Measurements from ENCODE around the gene ZNF555.
A peak's percentile ranks its signal among the peaks of the same experiment; 100 is the strongest.
"Not testable (repeated sequence)": the region's sequence is repeated elsewhere in the genome, so short reads cannot be mapped to it uniquely, and the experiment has no call there.

The ZNF555 gene

DNA sequence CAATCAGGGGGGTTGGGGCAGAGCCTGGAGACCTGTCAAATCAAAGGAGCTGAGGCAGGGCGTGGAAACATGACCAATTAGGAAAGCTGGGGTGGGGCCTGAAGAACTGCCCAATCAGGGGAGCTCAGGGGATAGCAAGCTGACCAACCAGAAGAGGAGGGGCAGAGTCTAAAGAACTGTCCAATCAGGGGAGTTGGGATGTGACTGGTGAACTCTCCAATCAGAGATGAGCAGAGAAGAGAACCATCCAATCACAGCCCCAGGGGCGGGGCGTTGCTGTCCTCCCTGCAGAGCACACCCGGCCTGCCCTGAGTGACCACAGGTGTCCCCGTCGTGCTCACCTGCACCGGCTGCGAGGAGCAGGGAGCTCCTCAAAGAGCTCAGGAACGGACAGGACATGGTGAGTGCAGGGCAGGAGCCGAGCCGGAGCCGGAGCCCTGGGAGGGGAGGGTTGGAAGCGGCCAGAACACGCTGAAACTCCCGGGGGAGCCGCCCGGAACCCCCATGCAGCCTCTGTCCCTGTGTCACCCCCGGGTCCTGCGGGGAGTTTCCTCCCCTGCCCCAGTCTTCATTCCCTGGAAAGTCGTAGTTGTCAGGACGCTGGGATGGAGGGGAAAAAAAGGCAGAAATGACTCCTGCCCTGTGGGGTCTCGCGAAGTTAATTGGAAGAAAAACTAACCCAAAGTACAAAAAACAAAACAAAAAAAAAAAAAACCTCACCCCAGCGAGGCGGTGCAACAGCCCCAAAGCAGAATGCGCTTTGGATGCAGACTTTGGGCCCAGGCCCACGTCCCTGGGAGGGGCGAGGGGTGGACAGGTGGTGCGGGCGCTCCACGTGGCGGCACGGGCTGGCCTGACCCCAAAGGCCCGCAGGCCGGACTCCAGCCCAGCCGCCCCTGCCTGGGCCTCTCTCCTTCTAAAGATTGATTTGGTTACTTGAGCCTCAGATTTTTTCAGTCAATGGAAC is 26.0 kb downstream of the ZNF555 start, which contains the start of gene ZNF556:
Gene ZNF556, plus strand, starts transcription at position 311 of the 967 bp plus-strand sequence. Its CDS starts 87 bp downstream, at position 398.
- no peak for DNase-seq (ENCODE audit: low read depth, low spot score)

DNA sequence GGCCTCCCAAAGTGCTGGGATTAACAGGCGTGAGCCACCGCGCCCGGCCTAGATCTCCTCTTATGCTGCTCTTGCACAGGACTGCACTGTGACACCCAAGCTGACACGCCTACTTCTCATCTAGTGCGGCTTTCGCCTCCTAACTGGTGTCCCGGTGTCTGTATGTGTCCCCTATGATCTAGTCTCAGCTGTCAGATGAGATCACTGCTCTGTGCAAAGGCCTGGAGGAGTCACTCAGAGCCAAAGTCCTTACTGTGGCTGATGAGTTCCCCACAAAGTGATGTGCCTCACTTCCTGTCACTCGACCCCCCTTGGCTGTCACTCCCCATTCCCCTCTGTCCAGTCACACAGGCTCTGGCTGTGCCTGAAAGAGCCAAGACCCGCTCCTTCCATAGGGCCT is 28.3 kb downstream of the ZNF555 start:
- no peak for DNase-seq (ENCODE audit: low read depth, low spot score)

DNA sequence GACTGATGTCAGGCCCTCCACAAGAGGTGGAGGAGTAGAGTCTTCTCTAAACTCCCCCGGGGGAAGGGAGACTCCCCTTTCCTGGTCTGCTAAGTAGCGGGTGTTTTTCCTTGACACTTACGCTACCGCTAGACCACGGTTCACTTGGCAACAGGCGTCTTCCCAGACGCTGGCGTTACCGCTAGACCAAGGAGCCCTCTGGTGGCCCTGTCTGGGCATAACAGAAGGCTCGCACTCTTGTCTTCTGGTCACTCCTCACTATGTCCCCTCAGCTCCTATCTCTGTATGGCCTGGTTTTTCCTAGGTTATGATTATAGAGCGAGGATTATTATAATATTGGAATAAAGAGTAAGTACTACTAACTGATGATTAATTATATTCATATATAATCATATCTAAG is 30.9 kb downstream of the ZNF555 start:
- not testable (repeated sequence) for DNase-seq (ENCODE audit: low read depth, low spot score)

DNA sequence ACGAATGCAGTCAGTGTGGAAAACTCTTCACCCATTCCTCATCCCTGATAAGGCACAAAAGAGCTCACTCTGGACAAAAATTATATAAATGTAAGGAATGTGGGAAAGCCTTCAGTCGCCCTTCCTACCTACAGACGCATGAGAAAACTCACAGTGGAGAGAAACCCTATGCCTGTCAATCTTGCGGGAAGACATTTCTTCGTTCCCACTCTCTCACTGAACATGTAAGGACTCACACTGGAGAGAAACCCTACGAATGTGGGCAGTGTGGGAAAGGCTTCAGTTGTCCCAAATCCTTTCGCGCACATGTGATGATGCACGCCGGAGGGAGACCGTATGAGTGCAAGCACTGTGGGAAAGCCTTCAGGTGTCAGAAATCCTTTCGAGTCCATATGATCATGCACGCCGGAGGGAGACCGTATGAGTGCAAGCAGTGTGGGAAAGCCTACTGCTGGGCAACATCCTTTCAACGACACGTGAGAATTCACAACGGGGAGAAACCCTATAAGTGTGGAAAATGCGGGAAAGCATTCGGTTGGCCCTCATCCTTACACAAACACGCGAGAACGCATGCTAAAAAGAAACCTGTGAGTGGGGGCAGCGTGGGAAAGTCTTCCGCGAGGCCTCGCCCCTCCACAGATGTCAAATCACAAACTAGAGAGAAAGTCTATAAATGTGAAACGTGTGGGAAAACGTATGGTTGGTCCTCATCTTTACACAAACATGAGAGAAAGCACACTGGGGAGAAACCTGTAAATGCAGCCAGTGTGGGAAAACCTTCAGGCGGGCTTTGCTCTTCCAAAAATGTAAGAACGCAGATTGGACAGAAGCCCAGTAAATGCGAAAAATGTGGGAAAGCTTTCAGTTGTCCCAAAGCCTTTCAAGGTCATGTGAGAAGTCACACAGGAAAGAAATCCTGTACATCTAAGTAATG is 36.4 kb downstream of the ZNF555 start:
- no peak for DNase-seq (ENCODE audit: low read depth, low spot score)

DNA sequence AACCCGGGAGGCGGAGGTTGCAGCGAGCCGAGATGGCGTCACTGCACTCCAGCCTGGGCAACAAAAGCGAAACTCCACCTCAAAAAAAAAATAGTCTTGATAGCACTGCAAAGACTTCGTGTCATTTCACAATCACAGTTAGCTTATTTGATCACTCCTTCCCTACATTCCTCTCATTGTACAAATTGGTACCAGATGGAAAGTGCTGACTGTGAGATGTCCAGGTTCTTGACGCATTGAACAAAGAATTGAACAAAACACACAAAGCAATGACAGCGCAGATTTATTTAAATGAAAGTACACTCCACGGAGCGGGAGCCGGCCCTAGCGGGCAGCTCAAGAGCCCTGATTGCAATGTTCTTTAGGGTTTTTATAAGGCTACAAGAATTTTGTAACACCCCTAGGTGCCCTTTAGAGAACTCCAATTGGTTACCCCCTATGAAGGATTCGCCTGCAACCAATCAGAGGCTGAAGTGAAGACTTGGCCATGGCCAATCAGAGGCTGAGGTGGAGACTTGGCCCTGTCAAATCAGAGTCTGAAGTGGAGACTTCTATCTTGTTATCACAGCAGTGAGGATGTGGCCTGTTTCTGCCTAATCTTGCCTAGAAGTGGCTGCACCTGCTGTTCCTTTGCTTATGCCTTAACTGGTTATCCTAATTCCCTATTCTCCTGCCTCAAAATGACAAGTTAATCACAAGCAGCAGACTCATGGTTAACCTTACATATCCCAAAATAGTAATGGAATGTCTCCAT is 42.6 kb downstream of the ZNF555 start:
- no peak for DNase-seq (ENCODE audit: low read depth, low spot score)

DNA sequence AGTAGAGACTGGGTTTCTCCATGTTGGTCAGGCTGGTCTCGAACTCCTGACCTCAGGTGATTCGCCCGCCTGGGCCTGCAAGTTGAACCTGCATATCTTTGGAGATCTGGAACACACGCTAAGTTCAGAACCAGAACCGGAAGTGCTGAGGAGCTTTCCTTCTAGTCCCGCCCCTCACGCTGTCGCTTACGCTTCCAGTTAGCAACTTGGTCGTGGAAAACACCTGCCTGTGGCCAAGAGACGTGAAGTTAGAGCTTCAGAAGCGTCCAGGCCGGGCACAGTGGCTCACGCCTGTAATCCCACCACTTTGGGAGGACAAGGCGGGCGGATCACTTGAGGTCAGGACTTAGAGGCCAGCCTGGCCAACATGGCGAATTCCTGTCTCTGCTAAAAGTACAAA is 44.5 kb downstream of the ZNF555 start:
- no peak for DNase-seq (ENCODE audit: low read depth, low spot score)

DNA sequence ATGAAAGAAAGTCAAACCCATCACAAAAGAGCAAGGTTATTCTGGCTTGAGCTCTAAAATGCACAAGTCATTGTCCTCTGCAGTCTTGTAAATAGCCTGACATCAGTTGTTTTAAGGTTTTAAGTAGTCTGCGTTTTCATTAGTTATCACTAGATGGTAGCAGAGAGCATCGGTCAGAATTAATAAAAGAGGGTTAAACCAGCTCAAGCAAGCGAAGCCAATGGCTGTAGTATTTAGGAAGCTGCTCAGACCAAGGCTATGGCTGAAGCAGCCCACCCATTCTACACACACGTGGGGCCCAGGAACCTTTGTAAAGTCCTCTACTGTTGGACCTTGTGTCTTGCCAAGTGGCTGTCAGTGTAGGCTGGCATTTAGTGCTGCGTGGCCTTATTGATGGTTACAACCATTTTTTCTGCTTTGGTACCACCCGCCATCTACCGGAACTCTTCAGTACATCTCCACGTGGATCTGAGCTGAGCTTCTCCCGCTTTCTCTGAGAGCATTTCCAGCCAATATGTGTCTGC is 46.2 kb downstream of the ZNF555 start:
- DNase-seq (ENCODE audit: low read depth, low spot score), result peak; percentile 71

DNA sequence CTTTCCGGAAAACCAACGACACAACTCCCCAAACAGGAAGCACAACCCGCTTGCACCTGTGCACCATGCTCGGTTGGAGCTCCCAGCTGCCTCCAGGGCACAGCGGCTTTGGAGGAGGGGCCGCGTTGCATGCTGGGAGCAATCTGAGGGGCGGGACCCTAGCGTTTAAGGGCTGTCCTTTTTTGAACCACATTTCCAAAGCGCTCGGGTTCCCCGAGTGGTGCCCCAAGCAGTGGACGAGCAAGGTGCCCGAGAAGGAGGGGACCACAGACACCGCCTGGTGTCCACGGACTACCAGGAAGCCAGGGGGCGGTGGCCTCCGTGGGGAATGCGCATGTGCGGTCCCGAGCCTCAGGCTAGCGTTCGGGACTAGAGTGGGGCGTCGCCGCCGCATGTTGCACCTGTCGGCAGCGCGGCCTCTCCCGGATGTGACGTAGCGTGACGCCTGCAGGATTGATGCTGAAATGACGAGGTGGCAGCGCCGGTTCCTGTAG is 47.5 kb downstream of the ZNF555 start:
- DNase-seq (ENCODE audit: low read depth, low spot score), result no peak

DNA sequence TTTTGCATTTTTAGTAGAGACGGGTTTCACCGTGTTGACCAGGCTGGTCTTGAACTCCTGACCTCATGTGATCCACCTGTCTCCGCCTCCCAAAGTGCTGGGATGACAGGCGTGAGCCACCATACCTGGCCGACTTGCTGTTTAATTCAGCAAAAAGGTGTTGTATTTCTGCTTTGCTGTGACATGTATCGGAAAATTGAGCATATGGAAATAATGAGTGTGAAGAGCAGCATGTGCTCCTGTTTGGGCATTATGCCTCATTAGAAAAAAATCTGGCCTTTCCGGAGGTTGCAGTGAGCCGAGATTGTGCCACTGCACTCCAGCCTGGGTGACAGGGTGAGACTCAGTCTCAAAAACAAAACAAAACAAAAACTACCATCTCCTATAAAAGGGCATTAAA is 49.3 kb downstream of the ZNF555 start:
- DNase-seq (ENCODE audit: low read depth, low spot score), result not testable (repeated sequence)

DNA sequence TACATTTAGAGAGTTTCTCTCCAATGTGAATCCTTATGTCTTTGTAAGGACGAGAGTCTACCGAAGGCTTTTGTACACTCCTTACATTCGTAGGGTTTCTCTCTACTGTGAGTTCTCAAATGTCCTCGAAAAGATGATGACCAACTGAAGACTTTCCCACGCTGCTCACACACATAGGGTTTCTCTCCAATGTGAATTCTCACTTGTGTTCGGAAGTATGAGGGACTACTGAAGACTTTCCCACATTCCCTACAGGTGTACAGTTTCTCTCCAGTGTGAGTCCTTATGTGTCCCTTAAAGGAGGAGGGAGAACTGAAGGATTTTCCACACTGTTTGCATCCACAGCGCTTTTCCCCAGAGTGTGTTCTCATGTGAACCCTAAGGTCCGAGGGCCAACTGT is 55.4 kb downstream of the ZNF555 start:
- no peak for DNase-seq (ENCODE audit: low read depth, low spot score)

DNA sequence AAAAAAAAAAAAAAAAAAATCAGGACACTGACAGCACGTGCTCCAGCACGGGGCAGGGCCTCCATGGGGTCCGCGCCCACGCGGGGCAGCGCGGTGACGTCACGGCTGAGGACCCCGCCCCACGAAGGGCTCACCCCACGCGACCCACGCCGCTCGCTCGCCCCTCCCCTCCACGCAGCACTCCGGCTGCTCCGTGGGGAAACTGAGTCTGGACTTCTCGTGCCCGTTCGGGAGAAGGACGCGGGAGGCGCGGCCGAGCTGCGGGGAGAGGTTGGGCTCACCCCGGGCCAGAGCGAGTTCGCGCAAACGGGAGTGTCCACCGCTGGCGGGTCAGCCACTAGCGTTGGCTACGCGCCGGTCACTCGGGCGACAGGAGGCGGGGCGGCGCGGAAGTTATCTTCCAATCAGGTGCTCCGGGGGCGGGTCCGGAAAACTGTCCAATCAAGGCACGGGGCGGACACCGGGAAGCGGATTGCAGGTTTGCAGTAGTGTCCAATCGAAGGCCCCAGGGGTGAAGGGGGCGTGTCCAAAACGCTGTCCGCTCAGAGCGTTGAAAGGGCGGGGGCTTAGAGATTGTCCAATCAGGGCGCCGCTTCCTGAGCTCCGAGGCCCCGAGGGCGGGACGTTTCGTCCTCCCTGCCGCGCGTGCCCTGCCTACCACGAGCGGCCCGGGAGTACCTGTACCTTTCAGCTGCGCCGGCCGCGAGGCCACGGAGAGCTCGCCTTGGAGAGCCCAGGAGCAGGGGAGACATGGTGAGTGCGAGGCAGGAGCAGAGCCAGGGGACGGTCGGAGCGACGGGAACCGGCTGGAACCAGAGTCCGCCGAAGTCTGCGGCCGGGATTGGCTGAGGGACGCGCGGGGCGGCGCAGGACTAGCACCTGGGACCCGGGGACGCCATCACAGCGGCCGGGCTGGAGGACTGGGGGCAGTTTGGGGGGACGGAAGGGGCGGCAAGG is 59.3 kb downstream of the ZNF555 start, which contains the start of gene ZNF57:
Gene ZNF57, plus strand, starts transcription at position 633 of the 957 bp plus-strand sequence. Its CDS starts 118 bp downstream, at position 751.
- DNase-seq (ENCODE audit: low read depth, low spot score), result peak; percentile 100

DNA sequence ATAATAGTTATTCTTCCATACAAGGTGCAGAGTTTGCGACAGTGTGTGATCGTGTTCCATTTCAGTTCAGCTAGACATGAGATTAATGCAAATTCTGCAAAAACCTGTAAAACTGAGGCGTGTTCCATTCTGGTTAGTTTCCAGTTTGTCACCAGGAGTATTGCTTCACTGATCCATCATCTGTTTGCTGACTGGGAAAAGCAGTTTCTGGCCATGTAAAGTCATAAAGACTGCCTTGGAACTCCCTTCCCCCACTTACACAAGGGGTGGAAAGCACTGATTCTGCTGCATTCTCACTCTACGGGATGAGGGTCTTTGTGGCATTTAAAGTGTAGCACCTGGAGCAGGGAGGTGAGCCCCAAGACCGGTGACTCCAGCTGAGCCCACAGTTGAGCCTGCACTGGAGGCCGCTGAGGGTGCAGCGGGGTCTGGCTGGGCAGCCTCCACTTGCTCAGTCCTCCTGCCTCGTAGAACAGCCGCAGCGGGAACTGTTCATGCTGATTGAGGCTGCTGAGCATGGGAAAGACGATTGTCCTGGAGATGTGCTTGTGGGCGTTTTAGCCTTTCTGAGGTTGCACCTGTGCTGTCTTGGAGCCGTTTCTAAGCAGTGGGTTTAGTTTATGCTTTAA is 61.4 kb downstream of the ZNF555 start:
- DNase-seq (ENCODE audit: low read depth, low spot score), result no peak

DNA sequence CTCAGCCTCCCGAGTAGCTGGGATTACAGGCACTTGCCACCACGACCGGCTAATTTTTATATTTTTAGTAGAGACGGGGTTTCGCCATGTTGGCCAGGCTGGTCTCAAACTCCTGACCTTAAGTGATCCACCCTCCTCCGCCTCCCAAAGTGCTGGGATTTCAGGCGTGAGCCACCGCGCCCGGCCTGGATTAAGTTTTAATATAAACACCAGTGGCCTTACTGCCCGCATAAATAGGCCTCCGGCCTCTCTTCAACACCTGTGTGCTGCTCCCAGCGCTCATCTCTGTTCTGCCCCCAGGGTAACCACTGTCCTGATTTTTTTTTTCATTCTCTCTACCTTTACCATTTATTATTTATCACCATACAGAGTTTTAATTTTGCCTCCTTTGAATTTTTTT is 62.1 kb downstream of the ZNF555 start:
- DNase-seq (ENCODE audit: low read depth, low spot score), result not testable (repeated sequence)

DNA sequence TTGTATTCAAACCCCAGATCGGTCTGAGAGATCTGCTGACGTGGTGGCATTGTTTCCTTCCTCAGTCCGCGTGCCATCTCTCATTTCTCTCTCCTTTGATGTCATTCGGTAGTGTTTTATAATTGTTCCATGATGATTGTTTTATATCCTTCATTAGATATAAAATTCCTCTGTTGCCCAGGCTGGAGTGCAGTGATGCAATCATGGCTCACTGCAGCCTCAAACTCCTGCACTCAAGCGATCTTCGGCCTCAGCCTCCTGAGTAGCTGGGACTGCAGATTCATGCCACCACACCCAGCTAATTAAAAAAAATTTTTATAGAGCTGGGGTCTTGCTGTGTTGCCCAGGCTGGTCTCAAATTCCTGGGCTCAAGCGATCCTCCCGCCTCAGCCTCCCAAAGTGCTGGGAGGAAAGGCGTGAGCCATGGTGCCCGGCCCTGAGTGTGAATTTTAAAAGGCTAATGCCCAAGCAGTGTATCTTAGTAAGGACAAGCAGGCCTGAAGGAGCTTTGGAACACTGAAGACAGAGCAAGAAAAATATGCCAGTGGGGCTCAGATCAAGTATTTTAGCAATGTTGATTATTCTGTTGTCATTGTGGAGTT is 64.7 kb downstream of the ZNF555 start:
- DNase-seq (ENCODE audit: low read depth, low spot score), result no peak

DNA sequence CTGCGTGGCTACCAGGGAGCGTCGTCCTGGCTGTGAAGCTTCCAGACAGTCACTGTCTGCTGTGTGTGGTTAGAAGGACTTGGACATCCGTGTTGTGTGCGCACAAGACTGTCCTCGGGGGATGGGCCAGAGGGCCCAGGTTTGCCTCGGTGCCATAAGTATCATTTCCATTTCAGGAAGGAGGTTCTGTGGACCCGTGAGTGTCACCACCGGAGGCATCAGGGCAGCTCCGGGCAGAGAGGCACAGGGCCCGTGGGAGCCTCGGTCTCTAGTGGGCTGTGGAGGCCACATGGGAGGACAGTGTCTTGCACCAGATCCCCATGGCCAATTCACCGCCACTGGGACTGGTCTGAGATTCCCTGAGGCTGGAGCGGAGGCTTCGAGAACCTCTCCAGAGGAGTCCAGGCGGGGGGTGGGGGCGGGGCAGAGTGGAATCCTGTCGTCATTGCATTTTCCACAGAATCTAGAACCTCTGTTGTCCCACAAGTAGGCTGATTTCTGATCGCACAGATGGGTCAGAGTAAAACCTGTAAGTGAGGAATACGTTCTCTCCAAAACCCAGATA is 65.4 kb downstream of the ZNF555 start:
- DNase-seq (ENCODE audit: low read depth, low spot score), result no peak
